ENCODE data around the gene GARIN5A. TPM values are rescaled to one million over a fixed set of nuclear protein-coding genes. Genes with fewer than 3 reads are reported as not detected.

GARIN5A gene
- total RNA-seq, 1 donor from 2014 or later = 11.5 TPM

GRCh38 chr19:50419580-50420035, 57.0 kb downstream of the GARIN5A start:
- Mint-ChIP-seq H3K9me3 (no peaks in the 10 kb centered on the region), H3K27ac (no peak overlapping the region), H3K27me3 (ENCODE audit: low read depth) (peaks cover 43% of the 10 kb centered on the region), H3K36me3 (peaks cover 2% of the 10 kb centered on the region), H3K4me3 (no peak overlapping the region), H3K4me1 (peaks cover 6% of the 10 kb centered on the region)
- DNase-seq (ENCODE audit: low spot score in 2 of 2, unreplicated experiment in 2 of 2) = no peak
- TF ChIP-seq CTCF (IDR thresholded peaks at IDR 0.05; ENCODE audit: unreplicated experiment) = no peak

- Mint-ChIP-seq H3K36me3 (peaks cover 2% of the 10 kb centered on the region), H3K4me3 (peak overlapping the region; percentile 32), H3K27me3 (ENCODE audit: low read depth) (peaks cover 43% of the 10 kb centered on the region), H3K9me3 (no peaks in the 10 kb centered on the region), H3K27ac (no peak overlapping the region), H3K4me1 (peaks cover 6% of the 10 kb centered on the region)
- no peak for DNase-seq (ENCODE audit: low spot score in 2 of 2, unreplicated experiment in 2 of 2)
- no peak for TF ChIP-seq CTCF (IDR thresholded peaks at IDR 0.05; ENCODE audit: unreplicated experiment)
Observed at GRCh38 chr19:50419022-50419579, 57.5 kb downstream of the GARIN5A start.

- no peak for TF ChIP-seq CTCF (IDR thresholded peaks at IDR 0.05; ENCODE audit: unreplicated experiment)
- DNase-seq (ENCODE audit: low spot score in 2 of 2, unreplicated experiment in 2 of 2) = no peak
- peaks cover 6% of the 10 kb centered on the region for H3K4me1 Mint-ChIP-seq
- peak within 1 kb of the TSS; percentile 32 for H3K4me3 Mint-ChIP-seq
- no peaks in the 10 kb centered on the region for H3K9me3 Mint-ChIP-seq
- no peak within 1 kb of the TSS for H3K27ac Mint-ChIP-seq
- H3K36me3 Mint-ChIP-seq = peaks cover 2% of the 10 kb centered on the region
- H3K27me3 Mint-ChIP-seq (ENCODE audit: low read depth) = peaks cover 43% of the 10 kb centered on the region
Observed at GRCh38 chr19:50418176-50419021, 58.2 kb downstream of the GARIN5A start, which contains the start of gene SPIB. TSS of gene SPIB (plus strand) at chr19:50418938. CDS start at chr19:50418963, 25 bp downstream.

- no peak overlapping the region for H3K27ac Mint-ChIP-seq
- peaks cover 43% of the 10 kb centered on the region for H3K27me3 Mint-ChIP-seq (ENCODE audit: low read depth)
- H3K36me3 Mint-ChIP-seq = peaks cover 10% of the 10 kb centered on the region
- DNase-seq (ENCODE audit: low spot score in 2 of 2, unreplicated experiment in 2 of 2) = no peak
- no peak for TF ChIP-seq CTCF (IDR thresholded peaks at IDR 0.05; ENCODE audit: unreplicated experiment)
- no peak overlapping the region for H3K4me3 Mint-ChIP-seq
- peaks cover 6% of the 10 kb centered on the region for H3K4me1 Mint-ChIP-seq
- H3K9me3 Mint-ChIP-seq = no peaks in the 10 kb centered on the region
Observed at GRCh38 chr19:50417111-50418081, 59.3 kb downstream of the GARIN5A start.

Other genes with a start within 250 kb of the GARIN5A start
- gene KCNC3, start 147.5 kb downstream of the GARIN5A start, total RNA-seq = 53.4 to 57.7 TPM (median 54.4 TPM) in 3 replicates
- gene NAPSA, start 111.2 kb downstream of the GARIN5A start, total RNA-seq = 2.4 to 3.5 TPM (median 3.2 TPM) in 3 replicates
- gene NR1H2, start 100.4 kb downstream of the GARIN5A start, total RNA-seq = 35.4 to 39.1 TPM (median 37.3 TPM) in 3 replicates
- 58.4 to 60.6 TPM (median 60.3 TPM) in 3 replicates for gene POLD1, start 92.5 kb downstream of the GARIN5A start, total RNA-seq
- gene SPIB, start 57.9 kb downstream of the GARIN5A start, total RNA-seq = 0.11 TPM in 1 of 3 replicates, not detected in the others
- gene MYBPC2, start 44.0 kb downstream of the GARIN5A start, total RNA-seq = 0.89 to 1.9 TPM (median 1.2 TPM) in 3 replicates
- 175 to 181 TPM (median 176 TPM) in 3 replicates for gene EMC10, start 341 bp downstream of the GARIN5A start, total RNA-seq
- gene JOSD2, start 34.3 kb upstream of the GARIN5A start, total RNA-seq = 16.4 to 18.7 TPM (median 17.5 TPM) in 3 replicates
- 0.70 TPM in 1 of 3 replicates, not detected in the others for gene ASPDH, start 37.1 kb upstream of the GARIN5A start, total RNA-seq
- 15.2 to 16.9 TPM (median 16.3 TPM) in 3 replicates for gene LRRC4B, start 91.6 kb upstream of the GARIN5A start, total RNA-seq
- gene SYT3, start 163.0 kb upstream of the GARIN5A start, total RNA-seq = 0.31 to 0.77 TPM (median 0.60 TPM) in 3 replicates
- 3.0 to 5.0 TPM (median 3.5 TPM) in 3 replicates for gene C19orf81, start 172.6 kb upstream of the GARIN5A start, total RNA-seq
- gene SHANK1, start 243.0 kb upstream of the GARIN5A start, total RNA-seq = 11.9 to 14.0 TPM (median 13.5 TPM) in 3 replicates
- gene CLEC11A, start 246.5 kb upstream of the GARIN5A start, total RNA-seq = 33.0 to 34.4 TPM (median 33.6 TPM) in 3 replicates

Data from mesothelial cell of epicardium (in vitro differentiated cells).